SW480 (cell line): ENCODE measurements around the gene OR1D2.
"Not testable (repeated sequence)": the region's sequence is repeated elsewhere in the genome, so short reads cannot be mapped to it uniquely, and the experiment has no call there.

Source experiments
- DNase-seq: peaks from one replicate; pipeline ENCODE4 v3.0.0-alpha.2; 2016; ENCODE audit warnings: low spot score

Gene OR1D2, protein sequence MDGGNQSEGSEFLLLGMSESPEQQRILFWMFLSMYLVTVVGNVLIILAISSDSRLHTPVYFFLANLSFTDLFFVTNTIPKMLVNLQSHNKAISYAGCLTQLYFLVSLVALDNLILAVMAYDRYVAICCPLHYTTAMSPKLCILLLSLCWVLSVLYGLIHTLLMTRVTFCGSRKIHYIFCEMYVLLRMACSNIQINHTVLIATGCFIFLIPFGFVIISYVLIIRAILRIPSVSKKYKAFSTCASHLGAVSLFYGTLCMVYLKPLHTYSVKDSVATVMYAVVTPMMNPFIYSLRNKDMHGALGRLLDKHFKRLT

DNA sequence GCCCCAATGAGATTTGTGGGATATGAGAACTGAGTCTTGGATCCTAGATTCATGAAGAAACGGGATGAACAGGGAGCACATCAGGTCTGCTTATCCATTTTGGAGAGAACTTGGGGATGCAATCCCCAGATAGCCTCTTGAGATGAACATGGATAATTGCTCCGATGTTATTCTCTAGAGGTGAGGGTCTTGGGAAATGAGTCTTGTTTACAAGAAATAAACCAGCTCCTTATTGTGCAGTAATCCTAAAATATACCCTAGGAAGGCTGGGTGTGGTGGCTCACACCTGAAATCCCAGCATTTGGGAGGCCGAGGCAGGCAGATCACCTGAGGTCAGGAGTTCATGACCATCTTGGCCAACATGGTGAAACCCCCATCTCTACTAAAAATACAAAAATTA, at the start of gene OR1D2:
TSS of gene OR1D2 (minus strand) at position 101 of the 400 bp plus-strand sequence. CDS start 11,426 bp downstream, outside the sequence.
- no peak for DNase-seq

DNA sequence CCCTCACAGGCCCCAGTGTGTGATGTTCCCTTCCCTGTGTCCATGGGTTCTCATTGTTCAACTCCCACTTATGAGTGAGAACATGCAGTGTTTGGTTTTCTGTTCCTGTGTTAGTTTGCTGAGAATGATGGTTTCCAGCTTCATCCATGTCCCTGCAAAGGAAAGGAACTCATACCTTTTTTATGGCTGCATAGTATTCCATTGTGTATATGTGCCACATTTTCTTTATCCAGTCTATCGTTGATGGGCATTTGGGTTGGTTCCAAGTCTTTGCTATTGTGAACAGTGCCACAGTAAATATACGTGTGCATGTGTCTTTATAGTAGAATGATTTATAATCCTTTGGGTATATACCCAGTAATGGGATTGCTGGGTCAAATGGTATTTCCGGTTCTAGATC, 33.3 kb upstream of the OR1D2 start:
- DNase-seq: not testable (repeated sequence)

DNA sequence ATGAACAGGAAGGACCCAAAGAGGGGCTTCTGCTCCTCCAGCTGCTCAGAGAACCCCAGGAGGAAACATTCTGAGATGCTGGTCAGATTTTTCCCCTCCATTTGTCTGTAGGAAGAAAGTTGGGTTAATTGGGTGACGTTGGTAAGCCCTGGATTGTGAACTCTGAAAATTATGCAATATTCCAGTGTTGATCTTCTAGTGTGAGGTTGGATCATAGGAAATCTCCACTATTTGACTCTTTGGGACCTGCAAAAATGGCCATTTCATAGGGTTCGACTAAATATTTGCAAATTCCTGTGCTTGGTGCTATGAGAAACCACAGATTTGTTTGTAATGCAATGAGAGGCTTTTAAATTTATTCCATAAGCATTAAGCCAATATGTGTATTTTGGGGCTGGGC, 23.2 kb upstream of the OR1D2 start, which contains the start of gene OR1G1:
TSS of gene OR1G1 (minus strand) at position 101 of the 400 bp plus-strand sequence. CDS start at position 101, 0 bp downstream.
- no peak for DNase-seq

DNA sequence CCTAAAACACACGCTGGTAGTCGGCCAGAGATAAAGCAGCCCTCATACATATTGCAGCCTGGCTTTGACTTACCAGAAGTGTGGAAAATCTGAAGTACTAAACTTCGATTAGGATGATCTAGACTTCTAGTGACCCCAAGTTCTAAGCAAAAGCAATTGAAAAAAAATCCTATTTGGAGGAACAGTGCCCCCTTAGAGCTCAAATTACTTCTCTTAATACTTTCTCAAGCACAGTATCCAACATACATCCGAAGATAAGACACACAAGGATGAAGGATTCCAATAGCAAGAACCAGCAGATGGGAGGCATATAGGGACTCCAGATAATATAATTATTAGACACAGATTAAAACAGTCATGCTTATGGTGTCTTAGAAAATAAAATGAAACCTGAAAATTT, 30.4 kb downstream of the OR1D2 start:
- DNase-seq: not testable (repeated sequence)

- not testable (repeated sequence) for DNase-seq
These were observed 39.0 kb downstream of the OR1D2 start for GRCh38 chr17:3065192-3065591.

DNA sequence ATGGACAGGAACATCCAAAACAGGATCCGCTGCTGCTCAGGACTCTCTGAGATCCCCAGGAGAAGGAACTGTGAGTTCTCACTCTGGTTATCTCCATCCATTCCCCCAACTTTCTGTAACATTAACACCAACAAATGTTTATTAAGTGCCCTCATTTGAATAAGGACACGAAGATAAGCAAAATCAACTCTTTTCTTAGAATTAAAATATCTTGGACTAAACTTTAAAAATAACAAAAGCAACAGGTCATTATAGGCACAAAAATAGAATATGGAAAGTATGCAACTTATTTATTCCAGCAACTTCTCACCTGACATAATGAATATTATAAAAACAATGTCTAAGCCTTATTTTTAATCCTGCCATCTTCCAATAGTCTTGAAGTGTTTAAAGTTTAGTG, 40.7 kb downstream of the OR1D2 start, which contains the start of gene OR1D5:
TSS of gene OR1D5 (minus strand) at position 101 of the 400 bp plus-strand sequence. CDS start at position 101, 0 bp downstream.
- DNase-seq: not testable (repeated sequence)

DNA sequence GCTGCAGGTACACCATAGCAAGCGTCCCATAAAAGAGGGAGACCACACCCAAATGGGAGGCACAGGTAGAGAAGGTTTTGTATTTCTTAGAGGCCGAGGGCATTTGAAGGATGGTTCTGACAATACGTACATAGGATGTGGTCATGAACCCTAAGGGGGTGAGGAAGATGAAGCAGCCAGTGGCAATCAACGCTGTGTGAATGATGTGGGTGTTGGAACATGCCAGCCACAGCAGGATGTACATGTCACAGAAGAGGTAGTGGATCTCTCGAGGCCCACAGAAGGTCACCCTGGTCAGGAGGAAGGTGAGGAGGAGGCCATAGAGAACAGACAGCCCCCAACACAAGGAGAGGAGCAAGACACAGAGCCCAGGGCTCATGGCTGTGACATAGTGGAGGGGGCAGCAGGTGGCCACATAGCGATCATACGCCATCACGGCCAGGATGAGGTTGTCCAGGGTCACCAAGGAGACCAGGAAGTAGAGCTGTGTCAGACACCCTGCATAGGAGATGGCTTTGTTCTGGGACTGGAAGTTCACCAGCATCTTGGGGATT, 41.3 kb downstream of the OR1D2 start:
- DNase-seq: not testable (repeated sequence)

- not testable (repeated sequence) for DNase-seq
These were observed 49.4 kb downstream of the OR1D2 start for GRCh38 chr17:3054868-3055267.

DNA sequence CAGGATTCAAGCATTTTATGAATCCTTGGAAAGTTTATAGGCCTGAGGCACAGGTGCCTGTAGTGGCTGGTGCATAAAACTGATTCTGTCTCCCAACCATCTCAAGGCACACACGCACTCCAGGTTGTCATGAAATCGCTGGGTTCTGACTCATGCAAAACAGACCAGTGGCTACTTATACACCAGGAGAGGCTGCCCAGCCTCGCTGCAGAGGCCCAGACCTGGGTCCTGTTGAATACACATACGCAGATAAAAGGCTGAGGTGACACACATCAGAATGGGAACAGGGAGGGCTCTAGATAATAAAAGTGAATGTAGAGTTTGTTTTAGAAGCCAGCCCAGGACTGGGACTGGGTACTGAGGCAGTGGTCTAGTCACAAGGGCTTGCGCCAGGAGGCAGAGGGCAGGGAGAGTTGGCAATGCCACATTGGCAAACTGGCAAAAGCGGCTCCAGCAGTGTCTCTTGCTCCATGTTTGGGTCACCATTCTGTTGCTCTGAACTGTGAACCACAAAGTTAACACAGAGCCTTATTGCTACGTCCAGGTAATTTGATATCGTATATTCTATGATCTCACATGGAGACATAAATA, 54.4 kb downstream of the OR1D2 start:
- no peak for DNase-seq

- peak; percentile 97 for DNase-seq
These were observed 55.3 kb downstream of the OR1D2 start for GRCh38 chr17:3048727-3049471.

DNA sequence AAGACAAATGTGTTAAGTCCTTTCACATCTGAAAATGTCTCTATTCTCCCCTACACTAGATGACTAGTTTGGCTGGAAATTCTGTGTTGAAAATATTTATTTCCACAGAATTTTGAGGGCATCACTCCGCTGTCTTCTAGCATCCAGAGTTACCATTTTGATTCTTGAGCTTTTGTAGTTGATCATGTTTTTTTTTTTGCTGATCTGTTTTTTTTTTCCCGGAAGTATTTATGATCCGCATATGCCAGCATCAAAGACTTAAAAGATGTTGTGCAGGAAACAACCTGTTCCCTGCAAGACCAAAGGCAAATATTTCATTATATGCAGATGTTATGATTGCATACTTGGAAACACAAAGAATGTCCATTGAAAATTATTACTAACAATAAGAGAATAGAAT, 57.5 kb downstream of the OR1D2 start:
- no peak for DNase-seq

DNA sequence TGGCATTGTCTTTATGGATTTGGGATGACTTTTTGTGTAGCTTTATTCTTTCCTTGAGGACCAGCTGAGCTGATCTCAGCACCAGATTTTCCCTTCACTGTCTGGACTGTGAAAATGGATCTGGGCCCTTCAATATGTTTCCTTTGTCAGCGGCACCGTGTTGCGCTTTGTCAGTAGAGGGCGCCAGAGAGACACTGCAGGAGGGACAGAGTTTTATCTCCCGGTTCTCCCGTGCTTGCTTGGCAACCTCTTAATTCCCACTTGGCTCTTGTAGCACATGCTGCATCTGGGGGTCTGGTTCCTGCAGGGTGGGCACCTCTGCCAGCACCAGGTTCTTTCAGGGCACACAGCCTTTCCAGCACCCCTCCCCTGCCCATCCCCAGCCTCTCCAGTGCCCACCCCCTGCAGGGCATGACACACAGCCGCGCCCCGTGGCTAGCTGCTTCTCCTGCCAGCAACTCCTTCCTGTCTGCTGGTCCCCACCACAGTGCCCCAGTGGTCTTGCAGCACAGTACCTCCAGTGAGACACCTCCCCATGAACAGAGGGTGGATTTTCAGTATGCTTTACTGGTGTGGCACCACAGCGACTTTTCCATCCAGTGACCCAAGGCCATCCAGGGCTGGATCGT, 60.4 kb downstream of the OR1D2 start:
- DNase-seq: peak; percentile 12

GRCh38 chr17:3040882-3041281, 63.3 kb downstream of the OR1D2 start:
- DNase-seq: no peak

- no peak for DNase-seq
These were observed 64.5 kb downstream of the OR1D2 start for GRCh38 chr17:3039736-3040135.

GRCh38 chr17:3038941-3039340, 65.3 kb downstream of the OR1D2 start:
- no peak for DNase-seq
